Lower leg skin (tissue), 4 donors: Measurements from ENCODE around the gene IGSF11. TPM values are rescaled to one million over a fixed set of nuclear protein-coding genes. Genes with fewer than 3 reads are reported as not detected.
"Not testable (repeated sequence)": the region's sequence is repeated elsewhere in the genome, so short reads cannot be mapped to it uniquely, and the experiment has no call there.

Experiments used
- DNase-seq, 2 donors: peaks; one replicate each; pipeline ENCODE4 v3.0.0-alpha.2; 2019; ENCODE audit warnings: low spot score in 2 of 2
- H3K4me3 ChIP-seq: fragments of 200-600 bp; sonication (generic); 2 replicates; pipeline ENCODE4 v1.5.1; 2017; ENCODE audit warnings: mild to moderate bottlenecking, low read depth; ENCODE audit not compliant: poor library complexity, severe bottlenecking
- POLR2A ChIP-seq, 2 donors: fragments of 450-650 bp; IDR thresholded peaks; one replicate each; pipeline ENCODE4 v1.6.1; 2016 to 2017; ENCODE audit warnings: antibody characterized with exemption in 2 of 2, mild to moderate bottlenecking in 1 of 2, moderate library complexity in 1 of 2
- WGBS, 2 donors: methylation state at CpG; one replicate each; pipeline ENCODE4 v1.1.5; 2018; 5-methylcytosine and 5-hydroxymethylcytosine counted together
- intact Hi-C: fragments of 100-400 bp; cut with DNase I; formaldehyde crosslinking; loops from one replicate; pipeline ENCODE4 v1.15.0; 2023; ENCODE audit warnings: low total_unique reads
- total RNA-seq, 4 donors: library from RNA; depleted of rRNA; stranded (reverse); fragments of >200 nt; gene quantifications; one replicate each; pipeline ENCODE4 v1.1.0, GENCODE V29; 2016
- TF ChIP-seq, protein P1 (sequence below), 3 donors: fragments of 450-650 bp; IDR thresholded peaks; one replicate each; pipeline ENCODE4 v1.5.1; 2016; ENCODE audit warnings: antibody characterized with exemption in 3 of 3, mild to moderate bottlenecking in 3 of 3, moderate library complexity in 2 of 3

IGSF11 gene
- total RNA-seq, 4 donors from 2014 or later: 1.1 to 3.1 (median 1.8) TPM

GRCh38 chr3:118859950-118860349 lies 174.7 kb downstream of the IGSF11 start:
- TF ChIP-seq POLR2A (IDR thresholded peaks at IDR 0.05): no peak
- TF ChIP-seq, protein P1, sequence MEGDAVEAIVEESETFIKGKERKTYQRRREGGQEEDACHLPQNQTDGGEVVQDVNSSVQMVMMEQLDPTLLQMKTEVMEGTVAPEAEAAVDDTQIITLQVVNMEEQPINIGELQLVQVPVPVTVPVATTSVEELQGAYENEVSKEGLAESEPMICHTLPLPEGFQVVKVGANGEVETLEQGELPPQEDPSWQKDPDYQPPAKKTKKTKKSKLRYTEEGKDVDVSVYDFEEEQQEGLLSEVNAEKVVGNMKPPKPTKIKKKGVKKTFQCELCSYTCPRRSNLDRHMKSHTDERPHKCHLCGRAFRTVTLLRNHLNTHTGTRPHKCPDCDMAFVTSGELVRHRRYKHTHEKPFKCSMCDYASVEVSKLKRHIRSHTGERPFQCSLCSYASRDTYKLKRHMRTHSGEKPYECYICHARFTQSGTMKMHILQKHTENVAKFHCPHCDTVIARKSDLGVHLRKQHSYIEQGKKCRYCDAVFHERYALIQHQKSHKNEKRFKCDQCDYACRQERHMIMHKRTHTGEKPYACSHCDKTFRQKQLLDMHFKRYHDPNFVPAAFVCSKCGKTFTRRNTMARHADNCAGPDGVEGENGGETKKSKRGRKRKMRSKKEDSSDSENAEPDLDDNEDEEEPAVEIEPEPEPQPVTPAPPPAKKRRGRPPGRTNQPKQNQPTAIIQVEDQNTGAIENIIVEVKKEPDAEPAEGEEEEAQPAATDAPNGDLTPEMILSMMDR (IDR thresholded peaks at IDR 0.05): no peak
- no peak for DNase-seq
- H3K4me3 ChIP-seq: no peak overlapping the region
- intact Hi-C loops: no loop called here
- WGBS, 2 donors: 76 to 85% methylated on average over 1 of the region's 1 CpG

GRCh38 chr3:118851466-118852193 lies 183.0 kb downstream of the IGSF11 start:
- 84 to 87% methylated on average over 12 of the region's 12 CpGs for WGBS, 2 donors
- intact Hi-C loops, H3K4me3 ChIP-seq, DNase-seq: not testable (repeated sequence)

DNA sequence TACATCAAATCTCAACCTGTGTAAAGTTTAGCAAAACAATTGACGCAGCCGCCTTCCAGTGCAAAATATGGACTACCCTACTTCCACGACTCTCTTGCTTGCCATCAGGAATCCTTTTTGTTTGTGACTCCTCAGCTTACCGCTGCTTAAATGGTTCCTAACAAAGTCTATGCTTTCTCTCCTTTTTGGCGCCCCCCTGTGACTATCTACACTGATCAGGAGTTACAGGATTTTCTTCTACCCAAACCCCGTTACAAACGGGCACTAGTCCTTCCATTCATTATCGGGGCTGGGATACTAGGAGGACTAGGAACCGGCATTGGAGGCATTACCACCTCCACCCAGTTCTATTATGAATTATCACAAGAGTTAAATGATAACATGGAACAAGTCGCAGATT lies 184.0 kb downstream of the IGSF11 start:
- no peak for DNase-seq
- no peak overlapping the region for H3K4me3 ChIP-seq
- TF ChIP-seq, protein P1 (IDR thresholded peaks at IDR 0.05): no peak
- no peak for TF ChIP-seq POLR2A (IDR thresholded peaks at IDR 0.05)
- WGBS, 2 donors: 81 to 87% methylated on average over 10 of the region's 10 CpGs
- intact Hi-C loops: no loop called here

Other genes starting within 250 kb of the IGSF11 start
- gene TEX55, start 111.3 kb upstream of the IGSF11 start, total RNA-seq: not detected
- gene UPK1B, start 138.8 kb upstream of the IGSF11 start, total RNA-seq: 1 to 10 TPM in 3 of 4 donors, under 1 TPM in 1; 0.15 to 2.5 (median 1.8) TPM
- 10 to 100 TPM; 23.1 to 44.4 (median 38.2) TPM for gene B4GALT4, start 206.0 kb upstream of the IGSF11 start, total RNA-seq